HepG2 (cell line): Measurements from ENCODE around the gene UBE2S. TPM values are rescaled to one million over a fixed set of nuclear protein-coding genes. Genes with fewer than 3 reads are reported as not detected.
A peak's percentile ranks its signal among the peaks of the same experiment; 100 is the strongest.

Experiments
- CBX2 ChIP-seq, 2 experiments: fragments of 200-600 bp in 1 of 2; sonication (generic); formaldehyde crosslinking in 1 of 2; IDR thresholded peaks; 2 replicates each; pipeline versions ENCODE4 v1.7.0 to v1.8.1; 2018 to 2022; ENCODE audit warnings: low read depth in 2 of 2, low read length in 1 of 2, mild to moderate bottlenecking in 1 of 2, missing genetic modification reagents in 1 of 2
- FOXK1 ChIP-seq: sonication (generic); formaldehyde crosslinking; IDR thresholded peaks from 2 replicates; pipeline ENCODE4 v1.4.0; 2020; ENCODE audit warnings: low read depth, missing genetic modification reagents, borderline replicate concordance
- HNRNPK ChIP-seq: fragments of 200-400 bp; formaldehyde crosslinking; IDR thresholded peaks from 2 replicates; pipeline ENCODE4 v1.6.1; 2018; ENCODE audit warnings: low read length, low read depth, moderate library complexity, mild to moderate bottlenecking; ENCODE audit not compliant: poor library complexity, severe bottlenecking
- KDM6A ChIP-seq: IDR thresholded peaks from 2 replicates; pipeline ENCODE4 v1.6.1; 2016; ENCODE audit warnings: low read depth
- MED13 ChIP-seq: sonication (generic); formaldehyde crosslinking; IDR thresholded peaks from 2 replicates; pipeline ENCODE4 v1.5.0; 2020; ENCODE audit warnings: missing genetic modification reagents
- REL ChIP-seq: sonication (generic); formaldehyde crosslinking; conservative IDR thresholded peaks from 2 replicates; pipeline ENCODE4 v1.8.0; 2022; ENCODE audit warnings: mild to moderate bottlenecking, missing genetic modification reagents, moderate library complexity
- ZNF337 ChIP-seq: sonication (generic); formaldehyde crosslinking; IDR thresholded peaks from 2 replicates; pipeline ENCODE4 v1.5.1; 2020; ENCODE audit warnings: missing genetic modification reagents, low read depth, mild to moderate bottlenecking, borderline replicate concordance
- ZNF569 ChIP-seq: sonication (generic); formaldehyde crosslinking; IDR thresholded peaks from 2 replicates; pipeline ENCODE4 v1.5.0; 2020; ENCODE audit warnings: mild to moderate bottlenecking, missing genetic modification reagents, moderate library complexity, borderline replicate concordance
- ZNF574 ChIP-seq: sonication (generic); formaldehyde crosslinking; IDR thresholded peaks from 2 replicates; pipeline ENCODE4 v1.4.0; 2020; ENCODE audit warnings: missing genetic modification reagents
- ZNF709 ChIP-seq: sonication (generic); formaldehyde crosslinking; IDR thresholded peaks from 2 replicates; pipeline ENCODE4 v1.5.0; 2020; ENCODE audit warnings: mild to moderate bottlenecking, missing genetic modification reagents
- ZNF766 ChIP-seq: sonication (generic); formaldehyde crosslinking; IDR thresholded peaks from 2 replicates; pipeline ENCODE4 v1.5.0; 2020; ENCODE audit warnings: missing genetic modification reagents, borderline replicate concordance
- ZNF773 ChIP-seq: sonication (generic); formaldehyde crosslinking; IDR thresholded peaks from 2 replicates; pipeline ENCODE4 v1.4.0; 2020; ENCODE audit warnings: missing genetic modification reagents, borderline replicate concordance
- ZNF816 ChIP-seq: sonication (generic); formaldehyde crosslinking; IDR thresholded peaks from 2 replicates; pipeline ENCODE4 v1.8.0; 2022; ENCODE audit warnings: missing genetic modification reagents, mild to moderate bottlenecking, borderline replicate concordance
- polyA plus RNA-seq, 8 experiments: library from polyadenylated mRNA; depleted of rRNA in 3 of 8; stranded (reverse) in 7 of 8; unstranded in 1 of 8; fragments of >200 nt; fragmentation: Illumina TruSeq in 4 of 8; extraction: Trizol in 4 of 8; gene quantifications; 2 replicates each; pipeline versions ENCODE4 v1.2.1 to v1.2.3, GENCODE V29; 2011 to 2016; ENCODE audit warnings: low read depth in 4 of 8, missing spikeins in 1 of 8, mixed read lengths in 1 of 8; ENCODE audit not compliant: insufficient read depth in 1 of 8
- total RNA-seq, 5 experiments: library from RNA; depleted of rRNA; stranded (reverse); fragments of >200 nt; fragmentation: Illumina TruSeq; extraction: Trizol; gene quantifications; 2 replicates each; pipeline ENCODE4 v1.2.3, GENCODE V29; 2016; ENCODE audit warnings: low read depth in 1 of 5
- TF ChIP-seq, protein P1 (sequence below): sonication (generic); formaldehyde crosslinking; IDR thresholded peaks from 2 replicates; pipeline ENCODE4 v1.5.0; 2020; ENCODE audit warnings: mild to moderate bottlenecking, missing genetic modification reagents
- TF ChIP-seq, protein P2 (sequence below): sonication (generic); formaldehyde crosslinking; IDR thresholded peaks from 2 replicates; pipeline ENCODE4 v1.5.0; 2020; ENCODE audit warnings: missing genetic modification reagents
- TF ChIP-seq, protein P3 (sequence below): sonication (generic); formaldehyde crosslinking; conservative IDR thresholded peaks from 2 replicates; pipeline ENCODE4 v1.4.0; 2020; ENCODE audit warnings: missing genetic modification reagents
- TF ChIP-seq, protein P4 (sequence below): IDR thresholded peaks from 2 replicates; pipeline ENCODE4 v1.6.1; 2016; ENCODE audit warnings: missing compliant biosample characterization, missing genetic modification reagents, borderline replicate concordance

Gene UBE2S
- total and polyA plus RNA-seq, 2 of the 13 experiments (the other 11 are each of a cell fraction or from before 2014, with no cell fraction given), result 32.2 to 39.3 TPM

- TF ChIP-seq, protein P1, sequence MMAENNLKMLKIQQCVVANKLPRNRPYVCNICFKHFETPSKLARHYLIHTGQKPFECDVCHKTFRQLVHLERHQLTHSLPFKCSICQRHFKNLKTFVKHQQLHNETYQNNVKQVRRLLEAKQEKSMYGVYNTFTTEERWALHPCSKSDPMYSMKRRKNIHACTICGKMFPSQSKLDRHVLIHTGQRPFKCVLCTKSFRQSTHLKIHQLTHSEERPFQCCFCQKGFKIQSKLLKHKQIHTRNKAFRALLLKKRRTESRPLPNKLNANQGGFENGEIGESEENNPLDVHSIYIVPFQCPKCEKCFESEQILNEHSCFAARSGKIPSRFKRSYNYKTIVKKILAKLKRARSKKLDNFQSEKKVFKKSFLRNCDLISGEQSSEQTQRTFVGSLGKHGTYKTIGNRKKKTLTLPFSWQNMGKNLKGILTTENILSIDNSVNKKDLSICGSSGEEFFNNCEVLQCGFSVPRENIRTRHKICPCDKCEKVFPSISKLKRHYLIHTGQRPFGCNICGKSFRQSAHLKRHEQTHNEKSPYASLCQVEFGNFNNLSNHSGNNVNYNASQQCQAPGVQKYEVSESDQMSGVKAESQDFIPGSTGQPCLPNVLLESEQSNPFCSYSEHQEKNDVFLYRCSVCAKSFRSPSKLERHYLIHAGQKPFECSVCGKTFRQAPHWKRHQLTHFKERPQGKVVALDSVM (CRISPR knock-in tag), result no peak; the same call in 1 of the 2 replicates
- TF ChIP-seq, protein P2, sequence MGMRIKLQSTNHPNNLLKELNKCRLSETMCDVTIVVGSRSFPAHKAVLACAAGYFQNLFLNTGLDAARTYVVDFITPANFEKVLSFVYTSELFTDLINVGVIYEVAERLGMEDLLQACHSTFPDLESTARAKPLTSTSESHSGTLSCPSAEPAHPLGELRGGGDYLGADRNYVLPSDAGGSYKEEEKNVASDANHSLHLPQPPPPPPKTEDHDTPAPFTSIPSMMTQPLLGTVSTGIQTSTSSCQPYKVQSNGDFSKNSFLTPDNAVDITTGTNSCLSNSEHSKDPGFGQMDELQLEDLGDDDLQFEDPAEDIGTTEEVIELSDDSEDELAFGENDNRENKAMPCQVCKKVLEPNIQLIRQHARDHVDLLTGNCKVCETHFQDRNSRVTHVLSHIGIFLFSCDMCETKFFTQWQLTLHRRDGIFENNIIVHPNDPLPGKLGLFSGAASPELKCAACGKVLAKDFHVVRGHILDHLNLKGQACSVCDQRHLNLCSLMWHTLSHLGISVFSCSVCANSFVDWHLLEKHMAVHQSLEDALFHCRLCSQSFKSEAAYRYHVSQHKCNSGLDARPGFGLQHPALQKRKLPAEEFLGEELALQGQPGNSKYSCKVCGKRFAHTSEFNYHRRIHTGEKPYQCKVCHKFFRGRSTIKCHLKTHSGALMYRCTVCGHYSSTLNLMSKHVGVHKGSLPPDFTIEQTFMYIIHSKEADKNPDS, result no peak
- TF ChIP-seq ZNF773 (peak; percentile 83; the same call in 1 of the 2 replicates), ZNF337 (CRISPR knock-in tag) (0 out of 2 replicates have a peak, but pooled peaks have one; percentile 26), ZNF569 (CRISPR knock-in tag) (no peak), ZNF766 (CRISPR knock-in tag) (peak; percentile 70; the same call in 1 of the 2 replicates), REL (CRISPR knock-in tag) (no peak), CBX2 (IDR thresholded peaks at IDR 0.05; ENCODE audit: low read depth, low read length) (no peak), CBX2 (CRISPR knock-in tag; IDR thresholded peaks at IDR 0.05; ENCODE audit: low read depth) (no peak), KDM6A (CRISPR knock-in tag) (no peak), FOXK1 (CRISPR knock-in tag) (peak; percentile 47; the same call in 1 of the 2 replicates), HNRNPK (no peak), ZNF816 (CRISPR knock-in tag) (no peak), MED13 (CRISPR knock-in tag) (peak; percentile 42; the same call in 1 of the 2 replicates), ZNF574 (CRISPR knock-in tag) (peak; percentile 88), ZNF709 (CRISPR knock-in tag) (peak; percentile 72)
- TF ChIP-seq, protein P3, sequence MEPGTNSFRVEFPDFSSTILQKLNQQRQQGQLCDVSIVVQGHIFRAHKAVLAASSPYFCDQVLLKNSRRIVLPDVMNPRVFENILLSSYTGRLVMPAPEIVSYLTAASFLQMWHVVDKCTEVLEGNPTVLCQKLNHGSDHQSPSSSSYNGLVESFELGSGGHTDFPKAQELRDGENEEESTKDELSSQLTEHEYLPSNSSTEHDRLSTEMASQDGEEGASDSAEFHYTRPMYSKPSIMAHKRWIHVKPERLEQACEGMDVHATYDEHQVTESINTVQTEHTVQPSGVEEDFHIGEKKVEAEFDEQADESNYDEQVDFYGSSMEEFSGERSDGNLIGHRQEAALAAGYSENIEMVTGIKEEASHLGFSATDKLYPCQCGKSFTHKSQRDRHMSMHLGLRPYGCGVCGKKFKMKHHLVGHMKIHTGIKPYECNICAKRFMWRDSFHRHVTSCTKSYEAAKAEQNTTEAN (CRISPR knock-in tag), result 0 out of 2 replicates have a peak, but pooled peaks have one; percentile 49
- TF ChIP-seq, protein P4, sequence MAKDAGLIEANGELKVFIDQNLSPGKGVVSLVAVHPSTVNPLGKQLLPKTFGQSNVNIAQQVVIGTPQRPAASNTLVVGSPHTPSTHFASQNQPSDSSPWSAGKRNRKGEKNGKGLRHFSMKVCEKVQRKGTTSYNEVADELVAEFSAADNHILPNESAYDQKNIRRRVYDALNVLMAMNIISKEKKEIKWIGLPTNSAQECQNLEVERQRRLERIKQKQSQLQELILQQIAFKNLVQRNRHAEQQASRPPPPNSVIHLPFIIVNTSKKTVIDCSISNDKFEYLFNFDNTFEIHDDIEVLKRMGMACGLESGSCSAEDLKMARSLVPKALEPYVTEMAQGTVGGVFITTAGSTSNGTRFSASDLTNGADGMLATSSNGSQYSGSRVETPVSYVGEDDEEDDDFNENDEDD (CRISPR knock-in tag), result peak; percentile 73; the same call in 1 of the 2 replicates
Observed at GRCh38 chr19:55385724-55386492, 21.7 kb downstream of the UBE2S start, which contains the start of gene RPL28 (continued).
